GM21619 (cell line): ENCODE results near the gene KRT2.

Experiments
- ATAC-seq: cut with Tn5 transposase; IDR thresholded peaks from one replicate; pipeline ENCODE4 v1.9.1; 2021; ENCODE audit not compliant: unreplicated experiment

Gene KRT2

GRCh38 chr12:52600475-52600874 is 51.5 kb downstream of the KRT2 start:
- no peak for ATAC-seq

- ATAC-seq, result no peak
Measured at GRCh38 chr12:52600071-52600470, 51.9 kb downstream of the KRT2 start.

- no peak for ATAC-seq
Measured at GRCh38 chr12:52598966-52599365, 53.0 kb downstream of the KRT2 start.
